A549 treated with dexamethasone at 1 μM for 4 hours (cell line): ENCODE measurements around the gene C16orf78. TPM values are rescaled to one million over a fixed set of nuclear protein-coding genes. Genes with fewer than 3 reads are reported as not detected.

Experiments
- total RNA-seq: library from RNA; stranded (reverse); fragments of 200-300 nt; extraction: Qiagen RNA extraction; gene quantifications from 5 replicates; pipeline ENCODE4 v1.2.3, GENCODE V29; 2022

C16orf78 gene, protein sequence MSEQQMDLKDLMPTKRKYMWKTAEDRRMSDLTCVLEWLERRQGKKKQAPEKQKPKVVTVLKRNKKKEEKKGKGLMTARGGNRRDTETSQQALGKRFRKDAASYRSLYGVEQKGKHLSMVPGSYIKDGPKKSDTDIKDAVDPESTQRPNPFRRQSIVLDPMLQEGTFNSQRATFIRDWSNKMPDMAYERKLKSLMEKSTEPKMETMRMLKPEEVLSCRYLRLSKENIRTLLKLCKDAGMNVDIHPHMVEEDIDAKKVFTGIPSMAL
- not detected in 5 replicates for total RNA-seq

DNA sequence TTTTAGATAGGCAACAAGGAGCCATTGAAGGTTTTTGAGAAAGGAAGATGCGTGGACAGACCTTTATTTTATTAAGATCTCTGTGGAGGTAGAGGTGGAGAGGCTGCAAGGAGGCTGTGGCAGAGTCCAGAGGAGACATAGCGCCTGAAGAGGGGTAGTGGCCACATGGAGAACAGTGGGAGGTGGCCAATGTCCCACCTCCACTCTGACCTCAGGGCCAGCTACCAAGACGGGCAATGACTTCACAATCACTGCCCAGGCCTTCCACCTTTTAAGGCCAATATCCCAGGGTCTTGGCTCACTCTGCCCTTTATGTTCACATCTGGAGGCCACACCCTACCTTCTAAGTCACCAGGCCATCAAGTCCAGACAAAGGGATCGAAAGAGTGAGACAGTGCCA lies at the start of gene C16orf78:
Gene C16orf78 (plus strand): TSS at position 301 of the 400 bp plus-strand sequence. CDS start 136 bp downstream, outside the sequence.

Other genes starting within 250 kb of the C16orf78 start
- gene CBLN1, start 92.0 kb upstream of the C16orf78 start, total RNA-seq, result 0.07 to 0.26 TPM (median 0.15 TPM) in 5 replicates